GM19238 (cell line): Measurements from ENCODE around the gene MRPL1.
"Not testable (repeated sequence)": the region's sequence is repeated elsewhere in the genome, so short reads cannot be mapped to it uniquely, and the experiment has no call there.

Experiments used
- DNase-seq: peaks from one replicate; pipeline ENCODE4 v3.0.0; 2011; ENCODE audit warnings: low spot score; ENCODE audit not compliant: insufficient read length

MRPL1 gene

DNA sequence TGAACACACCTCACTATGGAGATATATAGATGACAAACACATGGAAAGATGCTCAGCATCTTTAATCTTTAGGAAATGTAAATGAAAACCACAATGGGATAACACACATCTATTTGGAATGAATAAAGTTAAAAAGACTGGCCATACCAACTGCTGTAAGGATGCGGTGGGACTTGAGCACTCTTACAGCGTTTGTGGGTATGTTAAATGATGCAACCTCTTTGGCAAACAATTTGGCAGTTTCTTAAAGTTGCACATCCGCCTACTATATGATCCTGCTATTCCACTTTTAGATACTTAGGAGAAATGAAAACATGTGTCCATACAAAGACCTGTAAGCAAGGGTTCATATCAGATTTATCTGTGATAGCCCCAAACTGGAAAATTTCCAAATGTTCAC, 50.7 kb downstream of the MRPL1 start:
- DNase-seq = no peak

DNA sequence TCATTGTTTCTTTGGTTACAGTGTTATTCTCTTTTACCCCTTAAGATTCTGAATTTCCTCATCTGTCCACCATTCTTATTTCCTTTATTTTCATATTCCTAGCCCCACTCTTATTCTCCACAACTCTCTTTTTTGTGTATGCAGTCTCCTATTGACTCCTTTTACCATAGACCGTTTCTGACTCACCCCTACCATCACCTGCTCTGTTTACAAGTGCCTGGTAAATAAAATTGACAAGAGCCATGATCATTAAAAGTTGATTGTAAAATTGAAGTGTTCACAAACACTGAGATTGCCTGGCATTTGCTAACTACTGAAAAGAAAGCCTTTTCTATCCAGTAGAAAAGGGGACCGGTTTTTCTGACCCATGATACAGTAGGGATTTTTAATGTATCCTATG, 54.4 kb downstream of the MRPL1 start:
- DNase-seq = no peak

DNA sequence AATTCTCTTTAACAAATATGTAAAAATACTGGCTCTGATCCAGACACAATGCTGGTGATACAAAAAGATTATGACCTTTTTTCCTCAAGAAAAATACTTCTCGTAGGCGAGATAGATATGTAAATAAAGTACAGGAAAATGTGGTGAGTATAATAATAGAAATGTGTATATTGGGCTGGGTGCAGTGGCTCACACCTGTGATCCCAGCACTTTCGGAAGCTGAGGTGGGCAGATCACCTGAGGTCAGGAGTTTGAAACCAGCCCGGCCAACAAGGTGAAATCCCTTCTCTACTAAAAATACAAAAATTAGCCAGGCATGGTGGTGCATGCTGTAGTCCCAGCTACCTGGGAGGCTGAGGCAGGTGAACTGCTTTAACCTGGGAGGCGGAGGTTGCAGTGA, 55.0 kb downstream of the MRPL1 start:
- DNase-seq = no peak

DNA sequence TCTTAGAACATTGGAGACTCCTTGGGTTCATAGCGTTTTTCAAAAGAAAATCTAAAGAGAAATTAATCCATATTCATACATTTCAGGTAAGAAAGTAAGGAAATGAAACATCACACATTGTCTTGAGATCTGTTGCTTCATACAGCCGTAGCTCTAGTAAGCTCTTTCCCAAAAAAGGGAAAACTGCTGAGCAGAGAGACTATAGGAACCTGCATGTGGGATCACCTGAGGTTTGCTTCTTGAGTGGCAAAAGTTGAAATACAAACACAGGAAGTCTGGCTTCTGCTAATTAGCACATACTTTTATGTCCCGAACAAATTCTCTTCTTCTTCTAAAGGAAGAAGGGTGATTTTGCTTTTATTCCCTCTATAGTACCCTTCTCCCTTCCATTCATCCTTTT, 57.7 kb downstream of the MRPL1 start:
- DNase-seq = no peak

DNA sequence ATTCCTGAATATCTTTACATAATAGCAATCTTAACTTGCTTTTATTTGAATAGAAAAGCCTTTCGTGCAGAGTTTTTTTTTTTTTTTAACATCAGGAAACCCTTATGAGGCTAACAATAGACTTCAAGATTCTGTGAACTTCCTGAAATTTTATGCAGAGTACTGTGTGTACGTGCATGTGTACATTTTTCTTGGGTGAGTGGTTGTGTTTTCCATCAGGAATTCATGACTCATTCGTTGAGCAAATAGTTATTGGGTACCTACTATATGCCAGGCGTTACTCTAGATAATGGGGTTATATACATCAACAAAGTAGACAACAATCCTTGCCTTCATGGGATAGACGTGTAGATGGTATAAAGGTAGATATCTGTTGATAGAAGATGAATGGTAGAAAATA, 59.1 kb downstream of the MRPL1 start:
- no peak for DNase-seq

DNA sequence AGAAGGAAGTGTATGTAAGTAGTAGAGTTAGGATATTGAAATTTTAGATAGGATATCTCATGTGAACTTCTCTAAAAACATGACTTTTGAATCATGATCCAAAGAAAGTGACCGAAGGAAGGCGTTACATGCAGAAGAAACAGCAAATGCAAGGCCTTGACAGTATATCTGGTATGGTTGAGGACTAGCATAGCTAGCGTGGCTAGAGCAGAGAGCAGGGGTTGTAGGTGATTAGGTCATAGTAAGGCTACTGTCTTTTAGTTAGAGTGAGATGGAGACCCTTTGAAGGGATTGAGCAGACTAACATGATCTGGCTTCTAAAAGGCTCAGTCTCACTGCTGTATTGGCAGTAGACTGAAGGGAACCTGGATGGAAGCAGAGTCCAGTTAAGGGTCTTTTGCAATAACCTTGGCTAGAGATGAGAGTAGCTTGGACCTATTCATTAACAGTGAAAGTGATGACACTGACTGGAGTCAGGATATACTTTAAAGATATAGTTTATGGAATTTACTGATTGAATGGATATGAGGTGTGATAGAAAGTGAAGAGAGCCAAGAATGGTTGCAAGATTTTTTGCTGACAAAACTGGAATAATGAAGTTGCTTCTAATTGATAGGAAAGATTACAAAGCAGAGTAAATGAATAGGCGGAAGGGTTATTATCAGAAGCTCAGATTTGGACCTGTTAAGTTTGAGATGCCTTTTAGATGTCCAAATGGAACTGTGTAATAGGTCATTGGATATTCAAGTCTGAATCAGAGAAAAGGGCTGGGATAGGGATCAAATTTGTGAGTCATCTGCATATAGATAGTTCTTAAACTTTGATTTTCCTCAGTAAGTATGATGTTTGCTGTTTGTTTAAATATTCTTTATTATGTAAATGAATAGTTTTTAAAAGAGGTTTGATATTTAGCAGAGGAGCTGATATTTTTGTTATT, 59.8 kb downstream of the MRPL1 start:
- no peak for DNase-seq

DNA sequence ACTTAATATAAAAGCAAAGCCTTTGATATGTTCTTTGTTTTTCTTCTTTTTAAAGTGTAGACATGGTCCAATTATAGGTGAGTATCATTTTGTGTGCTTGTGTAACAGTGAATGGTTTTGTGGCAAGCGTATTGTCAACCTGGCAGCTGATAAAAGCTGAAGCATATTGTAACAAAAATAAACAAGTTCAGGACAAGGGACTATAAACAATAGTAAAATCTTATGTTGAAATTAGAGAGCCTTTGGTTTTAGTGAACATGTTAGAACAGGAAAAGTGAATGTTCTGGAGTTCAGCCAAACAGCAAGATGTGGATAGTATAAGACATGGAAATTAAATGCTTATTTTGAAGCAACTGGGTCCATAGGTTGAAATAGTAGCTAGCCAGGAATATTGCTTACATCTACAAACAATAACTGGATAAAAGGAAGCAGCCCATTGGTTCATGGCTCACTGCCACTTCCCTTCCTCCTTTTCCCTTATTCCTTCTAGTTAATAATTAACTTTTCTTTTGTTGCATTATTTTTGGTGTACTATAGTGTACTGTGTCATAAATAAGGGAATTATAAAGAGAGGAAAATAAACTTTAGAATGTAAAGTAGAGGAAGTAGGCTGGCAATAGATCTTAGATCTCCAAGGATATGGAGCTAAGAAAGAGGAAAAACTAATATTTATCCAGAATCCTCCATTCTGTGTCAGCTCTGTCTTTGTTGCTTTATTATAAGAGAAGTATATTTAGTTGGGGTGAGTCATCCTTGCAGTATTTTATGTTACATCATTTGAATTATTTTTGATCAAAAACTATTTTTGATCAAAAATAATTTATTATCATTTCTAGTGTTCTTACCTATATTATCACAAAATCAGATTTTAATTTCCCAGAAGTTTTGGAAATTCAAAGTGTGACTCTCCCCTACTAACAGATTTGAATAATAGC, 65.6 kb downstream of the MRPL1 start:
- no peak for DNase-seq

DNA sequence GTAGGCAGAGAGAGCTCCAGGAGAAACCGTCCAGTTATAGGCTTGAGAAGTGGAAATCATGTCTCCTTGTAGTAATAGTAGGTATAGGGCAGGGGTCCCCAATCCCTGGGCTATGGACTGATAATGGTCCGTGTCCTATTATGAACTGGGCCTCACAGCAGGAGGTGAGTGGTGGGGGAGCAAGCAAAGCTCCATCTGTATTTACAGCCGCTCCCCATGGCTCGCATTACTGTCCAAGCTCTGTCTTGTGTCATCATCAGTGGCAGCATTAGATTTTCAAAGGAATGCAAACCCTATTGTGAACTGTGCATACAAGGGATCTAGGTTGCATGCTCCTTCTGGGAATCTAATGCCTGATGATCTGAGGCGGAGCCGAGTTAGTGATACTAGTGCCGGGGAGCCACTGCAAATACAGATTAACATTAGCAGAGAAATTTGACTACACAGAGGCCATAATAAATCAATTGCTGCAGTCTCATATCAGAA, 67.6 kb downstream of the MRPL1 start:
- DNase-seq = no peak

DNA sequence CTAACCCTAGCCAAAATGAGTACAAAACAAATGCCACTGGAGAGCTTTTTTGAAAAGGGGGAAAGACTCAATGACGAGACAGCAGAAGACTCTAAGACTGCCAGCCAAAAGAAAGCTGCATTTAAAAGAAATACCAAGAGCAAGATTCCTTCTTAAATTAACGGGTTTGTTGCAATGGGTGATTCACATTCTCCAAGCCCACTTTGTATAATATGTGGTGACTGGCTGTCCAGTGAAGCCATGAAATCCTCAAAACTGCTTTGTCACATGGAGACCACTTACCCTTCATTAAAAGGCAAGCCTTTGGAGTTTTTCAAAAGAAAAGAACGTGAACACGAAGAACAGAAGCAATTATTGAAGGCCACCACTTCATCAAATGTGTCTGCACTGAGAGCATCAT, 68.2 kb downstream of the MRPL1 start:
- DNase-seq = no peak

DNA sequence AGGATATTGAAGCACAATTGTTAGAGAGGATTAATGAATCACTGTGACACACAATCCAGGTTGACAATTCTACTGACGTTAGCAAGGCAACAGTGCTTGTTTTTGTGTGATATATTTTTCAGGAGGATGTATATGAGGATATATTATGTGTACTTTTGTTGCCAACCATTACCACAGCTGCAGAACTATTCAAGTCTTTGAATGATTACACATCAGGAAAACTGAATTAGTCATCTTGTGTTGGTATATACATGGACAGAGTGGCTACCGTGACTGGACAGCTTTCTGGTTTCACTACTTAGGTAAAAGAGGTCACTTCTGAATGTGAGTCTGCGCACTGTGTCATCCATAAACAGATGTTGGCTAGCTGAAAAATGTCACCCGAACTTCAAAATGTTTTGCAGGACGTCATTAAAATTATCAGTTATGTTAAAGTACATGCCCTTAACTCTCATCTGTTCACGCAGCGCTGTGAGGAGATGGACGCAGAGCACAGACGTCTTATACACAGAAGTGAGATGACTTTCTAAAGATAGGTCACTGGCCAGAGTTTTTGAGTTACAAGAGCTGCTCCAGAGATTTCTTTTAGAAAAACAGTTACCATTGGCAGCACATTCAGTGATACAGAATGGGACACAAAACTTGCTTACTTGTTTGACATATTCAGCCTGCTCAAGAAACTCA, 69.0 kb downstream of the MRPL1 start:
- DNase-seq = no peak

DNA sequence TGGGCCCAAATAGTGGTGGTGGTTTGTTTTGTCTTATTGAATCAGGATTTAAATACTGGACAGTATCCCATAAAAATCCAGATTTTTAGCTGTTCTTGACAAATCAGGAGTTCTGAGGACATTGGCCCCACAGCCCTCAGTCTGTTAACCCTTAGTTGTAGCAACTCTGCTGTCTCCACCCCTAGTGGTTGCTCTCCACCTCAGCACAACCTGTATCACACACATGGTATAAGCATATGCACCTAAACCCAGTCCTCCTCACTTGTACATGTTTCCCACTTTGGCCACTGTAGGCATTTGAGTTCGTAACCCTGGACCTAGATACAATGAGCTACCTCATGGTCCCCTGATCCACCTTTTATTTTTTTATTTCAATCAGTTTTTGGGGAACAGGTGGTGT, 75.9 kb downstream of the MRPL1 start:
- no peak for DNase-seq

DNA sequence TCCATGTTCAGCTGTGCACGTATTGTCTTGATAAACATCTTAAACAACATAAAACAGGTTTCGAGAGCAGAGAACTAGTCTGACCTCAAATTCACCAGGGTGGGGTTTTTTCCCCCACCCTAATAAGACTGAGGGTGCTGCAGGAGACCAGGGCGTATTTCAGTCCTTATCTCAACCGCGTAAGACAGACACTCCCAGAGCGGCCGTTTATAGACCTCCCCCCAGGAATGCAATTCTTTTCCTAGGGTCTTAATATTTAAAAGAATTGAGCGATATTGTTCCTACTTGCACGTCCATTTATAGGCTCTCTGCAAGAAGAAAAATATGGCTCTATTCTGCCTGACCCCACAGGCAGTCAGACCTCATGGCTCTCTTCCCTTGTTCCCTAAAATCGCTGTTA, 83.3 kb downstream of the MRPL1 start:
- not testable (repeated sequence) for DNase-seq

DNA sequence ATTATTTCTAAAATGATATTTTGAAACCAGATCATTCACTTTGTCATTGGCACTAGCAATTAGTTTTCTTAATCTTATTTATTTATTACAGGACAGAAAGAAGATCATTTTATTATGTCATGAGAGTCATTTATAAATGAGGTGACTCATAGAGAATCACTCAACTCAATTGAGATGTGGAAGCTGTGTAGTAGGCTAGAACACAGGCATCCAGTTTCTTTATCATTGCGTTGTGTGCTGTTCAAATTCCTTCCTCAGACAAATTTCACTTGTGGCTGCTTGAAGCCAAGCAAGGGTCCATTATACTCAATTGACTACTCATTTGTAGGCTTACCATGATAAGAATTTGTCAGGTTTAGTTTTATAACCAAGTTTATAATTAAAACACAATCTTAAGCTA, 87.6 kb downstream of the MRPL1 start:
- no peak for DNase-seq

DNA sequence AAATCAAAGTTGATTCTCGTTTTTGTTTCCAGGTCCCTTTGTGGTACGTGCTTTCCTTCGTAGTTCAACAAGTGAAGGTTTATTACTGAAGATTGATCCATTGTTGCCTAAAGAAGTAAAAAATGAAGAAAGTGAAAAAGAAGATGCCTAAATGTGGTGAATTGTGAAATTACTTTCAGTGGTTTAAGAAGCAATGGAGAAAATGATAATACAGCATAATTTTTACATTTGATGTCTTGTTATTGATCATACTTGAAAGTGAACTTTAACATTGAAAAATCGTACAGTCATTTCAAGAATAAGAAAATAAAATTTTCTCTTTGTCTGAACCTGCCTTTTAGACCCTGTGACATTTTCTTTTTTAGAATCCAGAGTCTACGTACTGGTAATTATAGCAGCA, 89.8 kb downstream of the MRPL1 start:
- no peak for DNase-seq

DNA sequence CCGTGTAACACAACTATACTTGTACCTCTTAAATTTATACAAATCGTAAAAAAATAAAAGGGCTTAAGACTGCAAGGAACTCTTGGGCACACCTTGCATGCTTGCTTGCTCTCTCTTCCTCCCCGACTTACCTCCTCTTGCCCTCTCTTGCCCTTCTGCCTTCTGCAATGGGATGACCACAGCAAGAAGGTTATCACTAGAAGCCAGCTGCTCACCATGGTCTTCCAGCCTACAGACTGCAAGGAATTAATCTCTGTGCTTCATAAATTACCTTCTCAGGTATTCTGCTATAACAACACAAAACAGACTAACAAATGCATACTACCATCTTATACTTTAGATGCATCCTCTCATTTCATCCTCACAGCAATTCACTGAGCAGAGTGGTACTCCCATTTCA, 92.1 kb downstream of the MRPL1 start:
- no peak for DNase-seq

DNA sequence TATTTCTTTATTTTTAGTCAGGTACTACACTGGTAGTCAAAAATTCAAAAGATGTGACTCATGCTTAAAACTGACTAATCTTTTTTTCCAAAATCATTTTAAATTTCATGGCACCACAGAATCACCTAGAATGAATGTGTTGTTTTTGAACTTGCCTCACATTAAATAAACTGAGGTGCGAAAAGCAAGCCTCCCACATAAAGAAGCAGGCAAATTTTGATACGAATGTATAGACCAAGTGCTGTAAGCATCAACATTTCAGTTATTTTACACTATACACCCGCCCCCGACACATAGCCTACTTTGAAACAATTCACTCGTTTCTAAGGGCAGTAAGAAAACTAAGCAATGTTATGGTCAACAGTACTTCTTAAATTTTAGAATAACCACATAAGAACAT, 94.3 kb downstream of the MRPL1 start:
- DNase-seq = no peak

DNA sequence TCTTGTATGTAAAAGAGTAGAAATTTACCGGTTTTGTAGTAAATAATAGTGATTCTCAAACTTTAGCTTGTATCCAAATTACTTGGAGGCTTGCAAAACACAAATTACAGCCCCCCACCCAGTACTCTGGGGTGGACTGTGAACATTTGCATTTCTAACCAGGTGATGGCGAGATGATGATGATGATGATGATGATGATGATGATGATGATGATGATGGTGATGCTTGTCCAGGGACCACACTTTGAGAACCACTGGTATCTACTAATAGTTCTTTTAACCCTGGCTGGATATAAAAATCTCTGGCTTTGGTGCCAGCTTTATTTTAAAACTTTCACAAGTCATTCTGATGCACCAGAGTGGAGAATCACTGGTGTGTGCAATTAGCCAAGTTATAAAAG, 96.3 kb downstream of the MRPL1 start:
- no peak for DNase-seq

DNA sequence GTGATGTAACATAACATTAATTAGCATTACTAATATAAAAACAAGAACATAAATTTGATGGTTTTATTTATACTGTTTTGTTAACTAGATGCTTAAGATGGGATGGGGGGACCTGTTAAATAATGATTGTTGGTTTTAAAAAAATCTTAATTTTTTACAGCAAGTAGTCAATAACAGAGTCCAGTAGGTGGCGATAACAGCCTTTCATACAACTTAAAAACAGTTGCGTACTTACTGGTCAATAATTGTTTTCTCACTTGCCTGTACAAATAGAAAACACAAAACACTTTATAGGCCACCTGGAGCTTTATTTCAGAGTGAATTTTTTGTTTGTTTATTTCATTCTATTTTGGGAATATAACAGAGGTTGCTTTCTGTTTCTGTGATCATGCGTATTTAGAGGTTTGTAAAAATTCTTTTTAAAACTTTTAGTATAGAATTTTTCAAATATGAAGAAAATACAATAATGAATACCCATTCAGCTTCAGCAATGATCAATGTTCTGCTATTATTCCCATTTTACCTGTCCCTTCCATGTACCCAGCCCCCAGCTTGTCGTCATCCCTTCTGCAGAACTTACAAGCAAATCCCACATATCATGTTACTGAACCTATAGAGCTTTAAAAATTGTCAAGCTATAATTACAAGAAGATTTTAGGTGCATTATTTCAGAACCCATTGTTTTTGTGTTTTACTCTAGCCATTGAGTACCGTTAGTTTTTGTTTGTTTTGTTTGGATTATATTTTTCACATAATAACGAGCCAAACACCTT, 97.1 kb downstream of the MRPL1 start:
- DNase-seq = no peak

DNA sequence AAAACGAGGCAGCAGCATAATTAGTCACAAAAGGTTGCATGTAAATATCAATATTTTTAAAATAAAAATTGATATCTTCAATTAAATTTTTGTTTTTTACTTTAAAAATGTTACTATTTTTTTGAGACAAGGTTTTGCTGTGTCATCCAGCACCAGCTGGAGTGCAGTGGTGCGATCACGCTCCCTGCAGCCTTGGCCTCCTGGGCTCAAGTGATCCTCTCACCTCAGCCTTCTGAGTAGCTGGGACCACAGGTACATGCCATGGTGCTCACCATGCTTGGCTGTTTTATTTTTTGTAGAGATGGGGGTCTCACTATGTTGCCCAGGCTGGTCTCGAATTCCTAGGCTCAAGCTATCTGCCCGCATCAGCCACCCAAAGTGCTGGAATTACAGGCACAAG, 97.7 kb downstream of the MRPL1 start:
- DNase-seq = no peak

DNA sequence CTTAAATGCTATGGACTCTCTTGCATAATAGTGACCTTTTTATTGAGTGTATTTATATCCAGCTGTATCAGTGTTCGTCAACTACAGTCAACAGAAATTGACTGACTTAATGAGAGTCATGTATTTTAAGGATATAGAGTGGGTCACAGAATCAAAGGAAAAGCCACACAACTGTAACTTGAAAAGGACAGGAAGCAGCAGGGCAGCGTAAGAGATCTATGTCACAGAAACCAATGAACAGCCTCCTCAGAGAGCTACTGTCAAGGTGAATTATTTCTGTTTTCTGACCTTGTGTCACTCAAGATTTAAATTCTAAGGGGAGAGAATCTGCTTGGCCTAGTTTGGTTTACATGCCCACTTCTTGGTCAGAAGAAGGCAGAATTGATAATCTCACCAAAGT, 100.4 kb downstream of the MRPL1 start:
- no peak for DNase-seq

DNA sequence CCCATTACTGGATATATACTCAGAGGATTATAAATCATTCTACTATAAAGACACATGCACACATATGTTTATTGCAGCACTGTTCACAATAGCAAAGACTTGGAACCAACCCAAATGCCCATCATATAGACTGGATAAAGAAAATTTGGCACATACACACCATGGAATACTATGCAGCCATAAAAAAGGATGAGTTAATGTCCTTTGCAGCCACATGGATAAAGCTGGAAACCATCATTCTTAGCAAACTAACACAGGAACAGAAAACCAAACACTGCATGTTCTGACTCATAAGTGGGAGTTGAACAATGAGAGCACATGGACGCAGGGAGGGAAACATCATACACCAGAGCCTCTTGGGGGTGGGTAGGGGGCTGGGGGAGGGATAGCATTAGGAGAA, 111.0 kb downstream of the MRPL1 start:
- DNase-seq = not testable (repeated sequence)
